Embryonic facial prominence (tissue), 1 donor: ENCODE results near the gene RGS4.
"Not testable (repeated sequence)": the region's sequence is repeated elsewhere in the genome, so short reads cannot be mapped to it uniquely, and the experiment has no call there.

ENCODE experiments used
- DNase-seq: peaks from one replicate; pipeline ENCODE4 v3.0.0-alpha.2; 2016; ENCODE audit errors: extremely low spot score

The RGS4 gene

GRCh38 chr1:163068716-163069115 lies 445 bp upstream of the RGS4 start:
- no peak for DNase-seq

- no peak for DNase-seq
Measured at GRCh38 chr1:163069655-163070277, 605 bp downstream of the RGS4 start.

- DNase-seq: peak; percentile 16
Measured at GRCh38 chr1:163071405-163072255, 2.5 kb downstream of the RGS4 start.

- DNase-seq: no peak
Measured at GRCh38 chr1:163072658-163073057, 3.5 kb downstream of the RGS4 start.

- DNase-seq: no peak
Measured at GRCh38 chr1:163074004-163074403, 4.8 kb downstream of the RGS4 start.

GRCh38 chr1:163074716-163075284 lies 5.6 kb downstream of the RGS4 start:
- no peak for DNase-seq

GRCh38 chr1:163076044-163076443 lies 6.9 kb downstream of the RGS4 start:
- DNase-seq: no peak

- DNase-seq: no peak
Measured at GRCh38 chr1:163076446-163076845, 7.3 kb downstream of the RGS4 start.

GRCh38 chr1:163076981-163077761 lies 8.0 kb downstream of the RGS4 start:
- DNase-seq: no peak

GRCh38 chr1:163082971-163083370 lies 13.8 kb downstream of the RGS4 start:
- DNase-seq: no peak

GRCh38 chr1:163083690-163084089 lies 14.5 kb downstream of the RGS4 start:
- DNase-seq: no peak

- no peak for DNase-seq
Measured at GRCh38 chr1:163084330-163084729, 15.2 kb downstream of the RGS4 start.

- no peak for DNase-seq
Measured at GRCh38 chr1:163085041-163085903, 16.1 kb downstream of the RGS4 start.

- DNase-seq: no peak
Measured at GRCh38 chr1:163085904-163086268, 16.7 kb downstream of the RGS4 start.

- not testable (repeated sequence) for DNase-seq
Measured at GRCh38 chr1:163089117-163089516, 20.0 kb downstream of the RGS4 start.

GRCh38 chr1:163090321-163090945 lies 21.3 kb downstream of the RGS4 start:
- DNase-seq: no peak

GRCh38 chr1:163093169-163093568 lies 24.0 kb downstream of the RGS4 start:
- no peak for DNase-seq

GRCh38 chr1:163093579-163093978 lies 24.4 kb downstream of the RGS4 start:
- no peak for DNase-seq

GRCh38 chr1:163094182-163094581 lies 25.0 kb downstream of the RGS4 start:
- no peak for DNase-seq

- DNase-seq: no peak
Measured at GRCh38 chr1:163094589-163094988, 25.4 kb downstream of the RGS4 start.

- no peak for DNase-seq
Measured at GRCh38 chr1:163095213-163095612, 26.1 kb downstream of the RGS4 start.
